Jurkat, Clone E6-1 (cell line): ENCODE data around the gene FOXC1. TPM values are rescaled to one million over a fixed set of nuclear protein-coding genes. Genes with fewer than 3 reads are reported as not detected.

Source experiments
- DNase-seq: peaks from one replicate; pipeline ENCODE4 v3.0.0-alpha.2; 2011; ENCODE audit warnings: low read depth, low spot score
- H3K4me3 ChIP-seq: 2 replicates; pipeline ENCODE4 v1.5.1; 2011; ENCODE audit warnings: mild to moderate bottlenecking, low read length, control low read depth, moderate library complexity
- polyA plus RNA-seq: library from polyadenylated mRNA; unstranded; fragments of >200 nt; gene quantifications from one replicate; pipeline ENCODE4 v1.2.1, GENCODE V29; 2012; ENCODE audit warnings: missing spikeins; ENCODE audit not compliant: insufficient read length, insufficient read depth

FOXC1 gene
- polyA plus RNA-seq: 2.2 TPM

DNA sequence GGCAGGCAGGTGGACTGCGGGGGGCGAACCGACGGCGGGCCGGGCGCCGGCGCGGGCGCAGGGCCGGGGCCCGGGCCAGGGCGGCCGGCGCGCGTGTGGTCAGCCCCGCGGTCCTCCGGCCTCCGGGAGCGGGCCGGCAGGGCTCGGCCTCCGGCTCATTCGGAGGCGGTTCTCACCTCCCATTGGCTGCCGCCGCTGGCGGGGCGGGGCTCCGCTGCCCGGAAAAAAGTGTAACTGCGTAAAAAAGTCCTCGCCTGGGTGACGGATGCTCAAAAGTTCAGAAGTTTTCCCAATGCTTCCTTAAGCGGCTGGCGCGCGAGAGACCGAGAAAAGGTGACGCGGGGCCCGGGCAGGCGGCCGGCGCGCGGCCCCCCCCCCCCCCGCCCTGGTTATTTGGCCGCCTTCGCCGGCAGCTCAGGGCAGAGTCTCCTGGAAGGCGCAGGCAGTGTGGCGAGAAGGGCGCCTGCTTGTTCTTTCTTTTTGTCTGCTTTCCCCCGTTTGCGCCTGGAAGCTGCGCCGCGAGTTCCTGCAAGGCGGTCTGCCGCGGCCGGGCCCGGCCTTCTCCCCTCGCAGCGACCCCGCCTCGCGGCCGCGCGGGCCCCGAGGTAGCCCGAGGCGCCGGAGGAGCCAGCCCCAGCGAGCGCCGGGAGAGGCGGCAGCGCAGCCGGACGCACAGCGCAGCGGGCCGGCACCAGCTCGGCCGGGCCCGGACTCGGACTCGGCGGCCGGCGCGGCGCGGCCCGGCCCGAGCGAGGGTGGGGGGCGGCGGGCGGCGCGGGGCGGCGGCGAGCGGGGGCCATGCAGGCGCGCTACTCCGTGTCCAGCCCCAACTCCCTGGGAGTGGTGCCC, at the start of gene FOXC1:
TSS of gene FOXC1 (plus strand) at position 268 of the 849 bp plus-strand sequence. CDS start at position 799, 531 bp downstream.
- DNase-seq: no peak
- H3K4me3 ChIP-seq: peak within 1 kb of the TSS; percentile 34

DNA sequence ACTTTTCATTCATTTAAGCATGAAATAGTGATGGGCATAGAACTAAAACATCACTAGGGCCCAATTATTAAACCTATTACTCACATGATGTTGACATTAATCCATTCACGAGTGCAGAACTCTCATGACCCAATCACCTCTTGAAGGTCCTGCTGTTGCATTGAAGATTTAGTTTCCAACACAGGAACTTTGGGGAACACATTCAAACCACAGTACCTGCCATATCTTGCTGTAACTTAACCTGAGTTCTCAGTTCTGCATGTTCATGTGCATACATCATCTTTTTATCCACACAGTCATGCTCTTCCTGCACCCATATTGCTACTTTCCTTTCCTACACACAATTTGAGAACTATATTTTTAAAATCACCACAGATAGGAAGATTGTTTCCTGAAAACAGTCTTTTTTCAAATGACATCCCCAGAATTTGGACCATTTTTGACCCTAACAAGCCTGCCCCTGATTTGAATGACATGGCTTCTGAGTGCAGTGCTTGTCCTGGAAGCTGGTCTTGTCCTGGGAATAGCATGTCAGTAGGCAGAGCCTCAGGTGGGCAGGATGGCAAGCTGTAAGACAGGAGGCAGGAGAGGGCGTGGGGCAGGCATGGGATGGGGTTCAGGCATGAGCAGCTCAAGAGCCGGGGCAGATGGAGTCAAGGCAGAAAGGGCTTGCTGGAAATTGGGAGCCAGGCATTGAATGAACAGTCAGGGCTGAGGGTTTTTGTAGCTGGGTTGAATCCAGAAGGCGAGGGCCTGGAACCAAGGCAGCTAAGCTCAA, 49.2 kb upstream of the FOXC1 start:
- no peak overlapping the region for H3K4me3 ChIP-seq
- no peak for DNase-seq

DNA sequence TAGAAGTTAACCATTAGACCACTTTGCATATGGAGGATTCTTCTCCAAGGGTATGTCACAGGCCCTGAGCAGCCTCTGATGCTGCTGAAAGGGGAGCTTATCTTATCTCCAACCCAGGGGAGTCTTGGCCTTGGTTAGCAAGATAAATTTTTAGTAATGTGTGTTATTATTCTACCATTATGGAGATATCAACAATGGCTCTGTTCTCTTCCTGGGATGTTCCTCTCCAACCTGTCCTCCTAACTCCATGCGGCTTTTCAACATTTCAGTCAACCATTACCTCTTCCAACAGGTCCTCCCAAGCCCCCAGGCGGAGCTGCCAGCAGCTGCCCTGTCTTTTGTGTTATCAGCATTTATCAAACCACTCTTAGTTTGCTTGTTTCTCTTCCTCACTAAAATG, 48.4 kb upstream of the FOXC1 start:
- DNase-seq: no peak
- H3K4me3 ChIP-seq: no peak overlapping the region

DNA sequence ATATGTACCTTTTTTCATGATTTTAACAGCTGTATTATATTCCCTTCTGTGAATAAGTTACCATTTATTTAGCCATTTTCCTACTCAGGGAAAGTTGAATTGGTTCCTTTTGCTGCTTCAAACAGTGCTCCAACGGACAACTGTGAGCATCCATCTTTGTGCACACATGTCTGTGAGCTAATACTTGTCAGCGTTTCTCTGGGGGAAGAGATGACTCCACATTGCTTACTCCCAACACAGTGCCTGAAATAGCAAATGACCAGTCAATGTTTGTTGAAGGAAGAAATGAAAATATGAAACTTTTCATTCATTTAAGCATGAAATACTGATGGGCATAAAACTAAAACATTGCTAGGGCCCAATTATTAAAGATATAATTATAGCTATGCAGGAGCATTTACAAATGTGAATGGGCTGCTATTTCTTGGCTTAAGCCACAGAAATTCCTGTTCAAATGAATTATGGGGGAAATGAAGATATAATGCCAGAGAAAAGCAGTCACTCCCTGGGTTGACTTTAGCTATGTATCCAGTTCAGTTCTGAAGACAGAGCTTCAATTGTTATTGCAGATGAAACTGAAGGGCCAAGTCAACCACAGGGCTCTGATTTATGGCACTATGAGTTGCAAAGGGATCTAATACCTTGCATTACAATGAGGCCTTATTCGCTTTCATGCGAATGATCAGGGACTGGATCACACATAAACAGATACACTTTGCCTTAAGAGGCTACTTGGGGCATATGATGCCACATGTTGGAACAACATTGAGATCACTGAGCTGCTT, 47.4 kb upstream of the FOXC1 start:
- no peak for DNase-seq
- H3K4me3 ChIP-seq: no peak overlapping the region

DNA sequence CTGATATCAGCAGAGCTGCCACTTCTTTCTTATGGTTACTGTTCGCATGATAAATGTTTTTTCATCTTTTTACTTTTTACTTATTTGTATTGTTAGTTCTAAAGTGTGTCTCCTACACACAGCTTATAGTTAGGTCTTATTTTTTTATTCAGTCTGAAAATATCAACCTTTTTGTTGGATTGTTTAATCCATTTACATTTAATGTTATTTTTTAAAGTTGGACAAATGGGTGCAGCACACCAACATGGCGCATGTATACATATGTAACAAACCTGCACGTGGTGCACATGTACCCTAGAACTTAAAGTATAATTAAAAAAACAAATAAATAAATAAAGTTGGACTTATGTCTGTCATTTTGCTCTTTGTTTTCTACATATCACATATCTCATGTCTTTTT, 40.3 kb upstream of the FOXC1 start:
- H3K4me3 ChIP-seq: no peak overlapping the region
- no peak for DNase-seq

DNA sequence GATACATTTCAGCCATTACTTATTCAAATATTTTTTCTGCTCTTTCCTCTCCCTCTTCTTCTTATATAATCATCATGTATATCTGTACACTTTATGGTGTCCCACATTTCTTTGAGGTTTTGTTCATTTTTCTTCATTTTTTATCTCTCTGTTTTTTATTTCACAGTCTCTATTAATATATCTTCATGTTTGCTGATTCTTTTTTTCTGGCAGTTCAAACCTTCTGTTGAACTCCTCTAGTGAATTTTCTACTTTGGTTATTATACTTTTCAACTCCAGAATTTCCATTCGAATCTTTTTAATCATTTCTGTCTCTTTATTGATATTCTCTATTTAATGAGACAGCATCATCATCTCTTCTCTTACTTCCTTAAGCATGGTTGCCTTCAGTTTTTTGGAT, 38.9 kb upstream of the FOXC1 start:
- no peak for DNase-seq

DNA sequence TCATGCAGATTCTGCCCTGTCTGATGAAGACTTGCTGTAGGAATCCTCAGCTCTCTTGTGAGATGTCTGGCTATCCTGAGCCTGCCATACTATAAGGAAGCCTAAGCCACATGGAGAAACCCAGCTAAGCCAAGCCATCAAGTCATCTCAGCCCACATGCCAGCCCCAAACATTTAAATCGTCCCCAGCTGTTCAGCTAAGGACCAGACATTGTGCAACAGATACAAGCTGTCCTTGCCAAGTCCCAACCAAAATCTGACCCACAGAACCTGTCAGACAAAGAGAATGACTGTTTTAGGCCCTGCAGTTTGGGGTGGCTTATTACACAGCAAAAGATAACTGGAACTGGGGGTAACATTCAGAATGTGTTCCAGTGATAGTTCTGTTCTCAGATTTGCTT, 36.8 kb upstream of the FOXC1 start:
- no peak for DNase-seq
- H3K4me3 ChIP-seq: no peak overlapping the region

More for the DNA sequence above, 38.9 kb upstream of the FOXC1 start:
- no peak overlapping the region for H3K4me3 ChIP-seq

DNA sequence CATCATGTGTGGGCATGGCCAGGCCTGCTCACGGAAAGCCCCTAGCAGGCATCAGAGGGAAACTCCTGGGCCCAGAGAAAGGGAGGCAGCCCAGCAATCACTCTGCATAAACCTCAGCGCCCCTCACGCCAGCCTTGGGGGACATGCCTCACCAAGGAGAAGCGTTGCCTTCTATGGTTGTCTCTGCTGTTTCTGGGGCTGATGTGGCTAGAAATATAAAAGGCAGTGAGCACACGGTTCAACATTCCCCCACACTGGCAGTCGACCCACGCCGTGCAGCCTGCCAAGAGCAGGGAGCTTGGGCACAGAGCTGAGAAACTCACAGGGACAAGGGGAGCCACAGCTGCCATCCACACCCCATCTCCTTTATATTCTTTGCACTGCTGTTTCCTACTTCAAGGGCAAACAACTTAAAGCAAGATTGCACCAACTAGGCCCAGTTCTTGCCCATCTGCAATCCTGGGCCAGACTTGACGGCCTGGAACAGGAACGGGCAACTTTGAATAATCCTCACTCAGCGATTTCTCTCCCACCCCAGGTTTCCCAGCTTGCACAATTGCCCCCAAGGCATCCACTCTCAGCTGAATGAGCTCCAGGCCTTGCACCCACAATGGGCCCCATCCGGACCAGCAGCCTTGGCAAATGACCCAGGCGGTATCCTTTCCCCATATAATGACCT, 35.5 kb upstream of the FOXC1 start:
- no peak overlapping the region for H3K4me3 ChIP-seq
- no peak for DNase-seq

DNA sequence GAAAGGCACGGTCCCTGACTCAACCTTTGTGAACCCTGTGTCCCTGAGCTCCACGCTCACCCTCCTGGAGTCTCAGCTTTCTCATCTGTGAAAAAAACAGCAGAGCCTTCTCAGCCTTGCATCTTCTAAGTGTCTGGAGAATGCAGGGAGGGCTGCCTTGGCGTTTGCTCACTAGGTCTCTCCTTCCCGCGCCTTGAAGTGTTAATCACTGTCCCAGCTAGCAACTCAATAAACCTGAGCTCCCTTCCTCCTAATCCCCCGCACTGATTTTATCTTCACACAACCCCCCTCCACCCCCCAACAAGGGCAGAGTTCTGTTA, 34.9 kb upstream of the FOXC1 start:
- no peak for DNase-seq
- H3K4me3 ChIP-seq: no peak overlapping the region

DNA sequence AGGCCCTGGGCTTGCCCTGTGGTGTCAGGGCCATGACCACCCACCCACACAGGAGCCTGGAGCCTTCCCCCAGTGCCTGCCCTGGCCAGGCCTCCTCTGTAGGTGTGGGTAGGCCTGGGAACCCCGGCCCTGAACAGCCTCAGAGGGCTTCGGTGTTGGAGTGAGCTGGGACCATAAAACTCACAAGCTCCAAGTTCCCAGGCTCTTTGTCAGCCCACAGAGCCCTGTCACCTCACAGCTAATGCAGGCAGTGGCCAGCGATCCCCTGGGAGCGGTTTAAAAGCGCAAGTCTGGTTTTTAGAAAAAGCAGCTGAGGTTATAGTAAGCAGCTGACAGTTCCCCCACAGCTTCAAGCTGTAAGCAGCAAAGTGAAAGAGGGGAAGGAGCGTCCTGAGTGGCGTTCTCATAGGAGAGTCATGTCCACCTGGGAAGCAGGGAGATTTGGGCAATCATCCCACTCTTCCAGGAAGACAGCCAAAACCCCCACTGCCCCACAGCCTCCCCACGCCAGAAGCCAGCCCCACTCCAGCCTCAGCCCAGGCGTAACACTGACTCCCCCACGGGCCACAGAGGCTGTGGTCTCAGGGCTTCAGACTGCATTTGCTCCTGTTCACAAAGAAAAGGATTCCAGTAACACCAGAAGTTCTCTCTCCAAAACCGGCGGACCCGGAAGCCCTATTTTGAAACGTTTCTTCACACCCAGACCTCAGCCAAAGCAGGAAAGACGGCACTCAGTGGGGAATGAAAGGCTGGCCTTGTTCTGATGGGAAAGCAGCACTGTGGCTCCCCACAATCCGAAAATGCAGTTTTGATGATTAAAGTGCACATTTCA, 34.3 kb upstream of the FOXC1 start:
- no peak for DNase-seq
- no peak overlapping the region for H3K4me3 ChIP-seq

DNA sequence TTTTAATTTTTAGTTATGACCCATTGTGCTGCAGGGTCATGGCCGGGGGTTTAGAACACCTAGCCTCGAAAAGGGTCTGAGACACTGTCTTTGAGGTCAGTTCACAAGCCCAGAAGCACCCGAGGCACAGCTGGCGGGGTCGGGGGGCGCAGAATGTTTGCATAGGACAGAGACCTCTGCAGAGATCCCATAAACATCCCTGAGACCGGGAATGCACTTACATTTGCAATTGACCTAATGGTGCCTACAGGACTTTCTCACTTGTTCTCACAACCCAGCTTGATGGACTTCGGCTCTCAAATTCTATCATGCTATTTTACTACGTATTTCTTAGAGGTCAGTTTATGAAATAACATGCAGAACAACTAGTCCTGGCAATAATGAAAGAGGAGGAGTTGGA, 33.5 kb upstream of the FOXC1 start:
- no peak for DNase-seq
- H3K4me3 ChIP-seq: no peak overlapping the region

DNA sequence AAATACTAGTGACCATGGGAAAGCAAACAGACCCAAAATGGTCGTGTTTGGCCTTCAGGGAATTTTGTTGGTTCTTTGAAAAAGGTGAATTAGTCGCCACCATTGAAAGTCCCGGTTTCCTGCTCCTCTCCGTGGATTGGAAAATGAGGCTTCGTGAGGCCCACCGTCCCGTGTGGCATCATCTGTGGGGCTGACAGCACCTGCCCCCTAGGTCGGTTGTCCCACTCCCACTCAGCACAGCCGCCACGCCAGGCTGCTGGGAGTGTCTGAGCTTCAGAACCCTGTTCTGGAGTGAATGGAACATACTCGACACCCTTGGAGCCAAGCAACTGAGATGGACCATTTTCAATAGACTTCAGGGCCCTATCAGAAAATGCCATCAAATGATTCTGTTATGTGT, 33.0 kb upstream of the FOXC1 start:
- DNase-seq: no peak
- H3K4me3 ChIP-seq: no peak overlapping the region

DNA sequence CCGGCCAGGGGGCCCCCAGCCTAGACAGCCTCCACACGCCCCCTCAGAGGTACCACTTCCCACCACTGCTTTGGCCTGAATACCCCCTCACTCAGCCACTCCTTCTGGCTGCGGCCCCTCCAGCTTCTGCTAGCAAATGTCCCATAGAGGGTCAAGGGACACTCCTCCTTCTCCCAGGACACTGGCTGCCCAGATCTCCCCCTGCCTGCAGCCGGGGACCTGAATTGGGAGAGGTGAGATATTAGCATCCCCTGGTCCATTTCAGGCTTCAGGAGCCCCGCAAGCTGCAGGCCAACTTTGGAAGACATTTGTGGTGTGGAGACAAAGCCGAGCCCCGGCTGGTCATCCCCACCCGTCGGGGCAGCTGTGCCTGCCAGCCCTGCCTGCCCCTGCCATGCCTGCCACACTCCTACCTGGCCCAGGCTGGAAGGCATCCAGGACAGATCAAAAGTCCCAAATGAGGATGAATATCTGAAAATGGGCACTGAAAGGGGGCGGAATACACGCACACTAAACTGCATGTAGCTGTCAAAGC, 32.5 kb upstream of the FOXC1 start:
- no peak overlapping the region for H3K4me3 ChIP-seq
- no peak for DNase-seq

DNA sequence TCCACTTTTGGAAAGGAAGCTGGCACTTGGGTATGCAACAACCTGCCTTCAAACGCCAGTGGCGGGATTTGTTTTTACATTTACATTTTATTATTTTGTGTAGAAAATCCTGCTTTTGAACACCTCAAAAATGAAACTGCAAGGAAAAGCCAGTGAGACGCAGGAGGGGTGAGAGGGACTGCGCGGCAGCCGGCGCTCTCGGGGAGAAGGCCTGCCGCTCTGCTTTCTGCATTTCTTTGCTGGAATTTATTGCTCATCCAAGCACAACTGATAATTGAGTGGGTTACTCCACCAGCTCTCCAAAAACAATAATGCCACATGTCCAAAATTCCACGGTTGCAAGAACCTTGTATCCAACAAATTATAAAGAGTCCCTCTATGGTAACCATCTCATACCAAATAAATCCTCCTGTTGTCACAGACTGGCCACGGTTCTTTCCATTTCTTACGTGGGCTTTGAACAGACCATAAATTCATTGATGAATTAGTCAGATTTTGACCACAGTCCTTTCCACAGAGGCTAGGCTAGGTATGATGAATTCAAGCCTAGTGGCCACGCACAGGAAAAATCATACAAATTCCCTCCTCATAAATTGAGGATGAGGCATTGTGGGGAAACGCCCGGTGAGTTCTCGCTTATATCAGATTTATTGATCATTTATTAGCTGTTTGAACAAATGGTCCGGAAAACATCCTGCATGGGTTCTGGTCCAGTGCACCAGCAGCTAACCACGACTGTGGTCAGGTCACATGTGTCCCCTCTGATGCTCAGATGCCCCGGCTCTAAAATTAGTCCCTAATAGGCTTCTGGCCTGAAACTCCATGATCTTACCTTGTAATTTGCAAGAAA, 31.6 kb upstream of the FOXC1 start:
- H3K4me3 ChIP-seq: no peak overlapping the region
- no peak for DNase-seq

DNA sequence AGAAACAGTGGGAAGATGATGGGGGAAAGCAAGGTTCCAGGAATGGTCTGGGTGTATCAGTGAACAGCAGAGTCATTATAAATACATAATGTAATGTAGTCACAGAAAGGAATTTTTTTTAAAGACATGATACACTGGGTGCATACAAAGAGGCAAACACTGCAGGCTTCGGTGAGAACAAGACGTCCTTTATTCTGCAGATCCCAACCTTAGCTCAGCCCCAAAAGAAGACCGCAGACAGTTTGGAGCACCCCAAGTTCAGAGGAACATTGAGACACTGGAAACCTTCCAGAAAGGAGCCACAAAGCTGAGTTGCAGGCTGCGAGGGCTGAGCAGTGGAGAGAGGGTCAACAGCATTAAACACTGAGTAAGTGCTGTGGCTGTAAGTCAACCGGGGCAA, 30.6 kb upstream of the FOXC1 start:
- no peak overlapping the region for H3K4me3 ChIP-seq
- DNase-seq: no peak

DNA sequence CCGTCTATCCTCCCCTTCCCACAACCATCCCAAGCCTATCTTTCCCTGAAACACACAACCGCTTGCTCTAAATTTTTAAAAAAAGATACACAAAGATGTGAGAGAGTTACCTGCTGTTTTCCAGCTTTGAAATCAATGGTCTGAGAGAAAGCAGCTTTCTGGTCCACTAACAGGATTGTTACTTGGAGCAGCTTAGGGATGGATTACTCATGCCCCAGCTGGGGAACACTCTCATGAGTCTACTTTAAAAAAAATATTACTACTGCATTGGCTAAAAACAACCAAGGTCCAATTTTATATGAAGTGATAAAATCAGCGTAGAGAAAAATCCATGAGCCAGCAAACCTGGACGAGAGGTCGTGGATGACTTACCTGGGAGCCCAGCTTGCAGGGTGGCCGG, 29.6 kb upstream of the FOXC1 start:
- H3K4me3 ChIP-seq: no peak overlapping the region
- DNase-seq: no peak

DNA sequence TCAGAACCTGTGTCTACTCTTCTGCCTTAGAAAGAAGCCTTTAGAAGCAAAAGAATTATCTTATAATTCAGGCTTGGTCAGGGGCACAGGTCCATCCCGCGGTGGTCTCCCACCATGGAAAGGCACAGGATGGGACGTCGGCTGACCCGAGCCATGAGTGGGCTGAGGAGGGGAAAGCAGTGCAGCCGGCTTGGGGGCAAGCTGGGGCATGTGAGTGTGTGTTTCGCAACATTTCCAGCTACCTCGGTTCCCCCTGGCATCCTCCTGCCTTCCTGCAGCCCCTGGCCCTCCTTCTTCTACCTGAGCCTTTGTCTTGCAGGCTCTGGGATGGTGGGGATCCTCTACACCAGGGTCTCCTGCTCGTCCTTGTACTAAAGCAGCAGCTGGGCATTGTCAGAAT, 29.1 kb upstream of the FOXC1 start:
- H3K4me3 ChIP-seq: no peak overlapping the region
- DNase-seq: no peak
